HG03442 (cell line): ENCODE results near the gene SEC14L1.

ENCODE experiments used
- ATAC-seq: cut with Tn5 transposase; IDR thresholded peaks from one replicate; pipeline ENCODE4 v1.9.1; 2021; ENCODE audit warnings: mild to moderate bottlenecking, moderate library complexity; ENCODE audit not compliant: unreplicated experiment

The SEC14L1 gene

GRCh38 chr17:77160875-77161530 is 20.2 kb downstream of the SEC14L1 start:
- no peak for ATAC-seq

GRCh38 chr17:77161953-77162352 is 21.2 kb downstream of the SEC14L1 start:
- no peak for ATAC-seq

GRCh38 chr17:77163001-77163400 is 22.2 kb downstream of the SEC14L1 start:
- no peak for ATAC-seq

GRCh38 chr17:77163511-77164280 is 22.9 kb downstream of the SEC14L1 start:
- ATAC-seq = no peak

- no peak for ATAC-seq
Measured at GRCh38 chr17:77164483-77165091, 23.8 kb downstream of the SEC14L1 start.

- no peak for ATAC-seq
Measured at GRCh38 chr17:77165577-77165976, 24.8 kb downstream of the SEC14L1 start.

- no peak for ATAC-seq
Measured at GRCh38 chr17:77167472-77168306, 26.9 kb downstream of the SEC14L1 start.

GRCh38 chr17:77173104-77173503 is 32.3 kb downstream of the SEC14L1 start:
- no peak for ATAC-seq

- ATAC-seq = no peak
Measured at GRCh38 chr17:77174928-77175661, 34.3 kb downstream of the SEC14L1 start.

- ATAC-seq = no peak
Measured at GRCh38 chr17:77177002-77177741, 36.4 kb downstream of the SEC14L1 start.

- no peak for ATAC-seq
Measured at GRCh38 chr17:77178050-77178449, 37.3 kb downstream of the SEC14L1 start.

GRCh38 chr17:77178563-77178962 is 37.8 kb downstream of the SEC14L1 start:
- no peak for ATAC-seq

- ATAC-seq = no peak
Measured at GRCh38 chr17:77180503-77181357, 40.0 kb downstream of the SEC14L1 start.

GRCh38 chr17:77182205-77183172 is 41.7 kb downstream of the SEC14L1 start:
- ATAC-seq = no peak

- no peak for ATAC-seq
Measured at GRCh38 chr17:77184474-77184873, 43.7 kb downstream of the SEC14L1 start.

- no peak for ATAC-seq
Measured at GRCh38 chr17:77185137-77185536, 44.4 kb downstream of the SEC14L1 start.

GRCh38 chr17:77186141-77186604 is 45.4 kb downstream of the SEC14L1 start:
- ATAC-seq = no peak
